GM21737 (cell line): Measurements from ENCODE around the gene SAFB.
"Not testable (repeated sequence)": the region's sequence is repeated elsewhere in the genome, so short reads cannot be mapped to it uniquely, and the experiment has no call there.

Experiments
- ATAC-seq: cut with Tn5 transposase; IDR thresholded peaks from one replicate; pipeline ENCODE4 v1.9.1; 2021; ENCODE audit warnings: mild to moderate bottlenecking, moderate library complexity; ENCODE audit not compliant: unreplicated experiment

SAFB gene

GRCh38 chr19:5696196-5697021, 73.5 kb downstream of the SAFB start:
- ATAC-seq: no peak

- ATAC-seq: no peak
Observed at GRCh38 chr19:5697022-5697889, 74.4 kb downstream of the SAFB start.

GRCh38 chr19:5697890-5698634, 75.2 kb downstream of the SAFB start:
- ATAC-seq: no peak

- ATAC-seq: no peak
Observed at GRCh38 chr19:5698635-5699422, 75.9 kb downstream of the SAFB start.

GRCh38 chr19:5700455-5701092, 77.7 kb downstream of the SAFB start:
- no peak for ATAC-seq

- ATAC-seq: not testable (repeated sequence)
Observed at GRCh38 chr19:5702053-5702410, 79.1 kb downstream of the SAFB start.

- no peak for ATAC-seq
Observed at GRCh38 chr19:5703819-5704818, 81.2 kb downstream of the SAFB start.

- no peak for ATAC-seq
Observed at GRCh38 chr19:5705552-5705951, 82.7 kb downstream of the SAFB start.

- ATAC-seq: no peak
Observed at GRCh38 chr19:5706876-5707573, 84.1 kb downstream of the SAFB start.

- ATAC-seq: no peak
Observed at GRCh38 chr19:5707576-5708575, 85.0 kb downstream of the SAFB start.

GRCh38 chr19:5711025-5711424, 88.1 kb downstream of the SAFB start:
- ATAC-seq: no peak

- no peak for ATAC-seq
Observed at GRCh38 chr19:5711713-5712161, 88.9 kb downstream of the SAFB start.

GRCh38 chr19:5713228-5713627, 90.3 kb downstream of the SAFB start:
- ATAC-seq: no peak

- ATAC-seq: no peak
Observed at GRCh38 chr19:5714816-5715215, 91.9 kb downstream of the SAFB start.

- no peak for ATAC-seq
Observed at GRCh38 chr19:5717215-5717935, 94.5 kb downstream of the SAFB start.
